Activated T-helper 1 cell treated with anti-CD3 and anti-CD28 coated beads, Interleukin-12 subunit alpha, Interleukin-12 subunit beta, Interleukin-2, Interleukin-4 antibody, amounts not matched to agents 30 ng/mL and 10 ng/mL and 1 ng/mL, durations not matched to agents 14 hours and 24 hours and 36 hours (primary cell): ENCODE results near the gene UBE2I. TPM values are rescaled to one million over a fixed set of nuclear protein-coding genes. Genes with fewer than 3 reads are reported as not detected.
"Not testable (repeated sequence)": the region's sequence is repeated elsewhere in the genome, so short reads cannot be mapped to it uniquely, and the experiment has no call there.

Source experiments
- DNase-seq: peaks from one replicate; pipeline ENCODE4 v3.0.0; 2021; ENCODE audit warnings: low spot score
- H3K27ac Mint-ChIP-seq: one replicate; pipeline ENCODE4 v1.8.0; 2021; ENCODE audit warnings: mild to moderate bottlenecking, mixed read lengths
- H3K27me3 Mint-ChIP-seq: one replicate; pipeline ENCODE4 v1.8.0; 2022; ENCODE audit warnings: mild to moderate bottlenecking, moderate library complexity, mixed read lengths; ENCODE audit not compliant: insufficient read depth
- H3K36me3 Mint-ChIP-seq: one replicate; pipeline ENCODE4 v1.8.0; 2021; ENCODE audit warnings: low read depth, mixed read lengths
- H3K4me1 Mint-ChIP-seq: one replicate; pipeline ENCODE4 v1.8.0; 2021; ENCODE audit warnings: low read depth, mixed read lengths
- H3K4me3 Mint-ChIP-seq: one replicate; pipeline ENCODE4 v1.8.0; 2021; ENCODE audit warnings: mild to moderate bottlenecking, moderate library complexity, mixed read lengths
- H3K9me3 Mint-ChIP-seq: one replicate; pipeline ENCODE4 v1.8.0; 2021; ENCODE audit warnings: mixed read lengths
- intact Hi-C: fragments of 100-400 bp; cut with micrococcal nuclease; formaldehyde crosslinking; loops from one replicate; pipeline ENCODE4 v1.15.1; 2024
- total RNA-seq: library from RNA; stranded (reverse); gene quantifications from 2 replicates; pipeline ENCODE4 v1.2.3, GENCODE V29; 2022

Gene UBE2I
- total RNA-seq, 1 donor from 2014 or later, result 257 TPM

GRCh38 chr16:1292208-1292607 lies 17.2 kb upstream of the UBE2I start:
- H3K4me1 Mint-ChIP-seq, H3K27ac Mint-ChIP-seq, H3K9me3 Mint-ChIP-seq, intact Hi-C loops, H3K36me3 Mint-ChIP-seq, H3K4me3 Mint-ChIP-seq, DNase-seq: not testable (repeated sequence)
- peaks cover 26% of the 10 kb centered on the region for H3K27me3 Mint-ChIP-seq

GRCh38 chr16:1292808-1293207 lies 16.6 kb upstream of the UBE2I start:
- H3K9me3 Mint-ChIP-seq, H3K4me1 Mint-ChIP-seq, H3K36me3 Mint-ChIP-seq, H3K27ac Mint-ChIP-seq, H3K4me3 Mint-ChIP-seq, intact Hi-C loops, DNase-seq: not testable (repeated sequence)
- peaks cover 26% of the 10 kb centered on the region for H3K27me3 Mint-ChIP-seq

GRCh38 chr16:1293921-1294656 lies 15.3 kb upstream of the UBE2I start:
- Mint-ChIP-seq H3K27ac (no peak overlapping the region), H3K4me1 (peaks cover 7% of the 10 kb centered on the region), H3K36me3 (no peaks in the 10 kb centered on the region), H3K27me3 (peaks cover 26% of the 10 kb centered on the region), H3K9me3 (no peaks in the 10 kb centered on the region), H3K4me3 (no peak overlapping the region)
- DNase-seq, result no peak
- intact Hi-C loops, result no loop called here

GRCh38 chr16:1295465-1295864 lies 14.0 kb upstream of the UBE2I start:
- H3K4me3 Mint-ChIP-seq, result no peak overlapping the region
- H3K4me1 Mint-ChIP-seq, result peaks cover 7% of the 10 kb centered on the region
- no peaks in the 10 kb centered on the region for H3K9me3 Mint-ChIP-seq
- DNase-seq, result no peak
- peaks cover 20% of the 10 kb centered on the region for H3K27me3 Mint-ChIP-seq
- no peak overlapping the region for H3K27ac Mint-ChIP-seq
- H3K36me3 Mint-ChIP-seq, result no peaks in the 10 kb centered on the region
- intact Hi-C loops, result no loop called here

GRCh38 chr16:1296688-1297017 lies 12.8 kb upstream of the UBE2I start:
- peaks cover 15% of the 10 kb centered on the region for H3K27me3 Mint-ChIP-seq
- H3K27ac Mint-ChIP-seq, intact Hi-C loops, H3K36me3 Mint-ChIP-seq, H3K4me3 Mint-ChIP-seq, DNase-seq, H3K9me3 Mint-ChIP-seq: not testable (repeated sequence)
- H3K4me1 Mint-ChIP-seq, result peaks cover 11% of the 10 kb centered on the region

- intact Hi-C loops, result no loop called here
- Mint-ChIP-seq H3K36me3 (no peaks in the 10 kb centered on the region), H3K4me3 (no peak overlapping the region), H3K9me3 (no peaks in the 10 kb centered on the region), H3K27me3 (peaks cover 12% of the 10 kb centered on the region), H3K4me1 (peaks cover 15% of the 10 kb centered on the region), H3K27ac (no peak overlapping the region)
- DNase-seq, result no peak
These were observed 12.3 kb upstream of the UBE2I start for GRCh38 chr16:1297018-1297696.

GRCh38 chr16:1298406-1298805 lies 11.0 kb upstream of the UBE2I start:
- no peaks in the 10 kb centered on the region for H3K36me3 Mint-ChIP-seq
- no peak for DNase-seq
- peaks cover 10% of the 10 kb centered on the region for H3K27me3 Mint-ChIP-seq
- peaks cover 15% of the 10 kb centered on the region for H3K4me1 Mint-ChIP-seq
- H3K4me3 Mint-ChIP-seq, result no peak overlapping the region
- H3K9me3 Mint-ChIP-seq, result no peaks in the 10 kb centered on the region
- H3K27ac Mint-ChIP-seq, result no peak overlapping the region
- intact Hi-C loops, result no loop called here

GRCh38 chr16:1299012-1299867 lies 10.2 kb upstream of the UBE2I start:
- Mint-ChIP-seq H3K9me3 (no peaks in the 10 kb centered on the region), H3K27ac (no peak overlapping the region), H3K27me3 (peaks cover 8% of the 10 kb centered on the region), H3K4me1 (peaks cover 21% of the 10 kb centered on the region), H3K4me3 (no peak overlapping the region), H3K36me3 (no peaks in the 10 kb centered on the region)
- intact Hi-C loops, result no loop called here
- DNase-seq, result no peak

GRCh38 chr16:1299868-1300203 lies 9.6 kb upstream of the UBE2I start:
- H3K4me1 Mint-ChIP-seq, result peaks cover 22% of the 10 kb centered on the region
- intact Hi-C loops, result loop anchor here (10.0 kb wide), 1 partner anchor 235 kb away; the partner anchor contains the start of gene TMEM204
- no peak overlapping the region for H3K4me3 Mint-ChIP-seq
- peaks cover 5% of the 10 kb centered on the region for H3K27me3 Mint-ChIP-seq
- no peaks in the 10 kb centered on the region for H3K36me3 Mint-ChIP-seq
- H3K9me3 Mint-ChIP-seq, result no peaks in the 10 kb centered on the region
- no peak overlapping the region for H3K27ac Mint-ChIP-seq
- DNase-seq, result no peak

- H3K4me3 Mint-ChIP-seq, result no peak overlapping the region
- DNase-seq, result peak; percentile 73
- no peaks in the 10 kb centered on the region for H3K9me3 Mint-ChIP-seq
- H3K27ac Mint-ChIP-seq, result no peak overlapping the region
- H3K4me1 Mint-ChIP-seq, result peaks cover 22% of the 10 kb centered on the region
- intact Hi-C loops, result loop anchor here (10.0 kb wide), 1 partner anchor 234 kb away; the partner anchor contains the start of gene TMEM204
- no peaks in the 10 kb centered on the region for H3K36me3 Mint-ChIP-seq
- peaks cover 3% of the 10 kb centered on the region for H3K27me3 Mint-ChIP-seq
These were observed 8.6 kb upstream of the UBE2I start for GRCh38 chr16:1300664-1301476.

GRCh38 chr16:1301562-1301961 lies 7.9 kb upstream of the UBE2I start:
- no peak for DNase-seq
- H3K27me3 Mint-ChIP-seq, result peaks cover 3% of the 10 kb centered on the region
- no peaks in the 10 kb centered on the region for H3K36me3 Mint-ChIP-seq
- intact Hi-C loops, result loop anchor here (10.0 kb wide), 1 partner anchor 233 kb away; the partner anchor contains the start of gene TMEM204
- H3K4me3 Mint-ChIP-seq, result peak overlapping the region; percentile 5
- no peak overlapping the region for H3K27ac Mint-ChIP-seq
- H3K4me1 Mint-ChIP-seq, result peaks cover 22% of the 10 kb centered on the region
- no peaks in the 10 kb centered on the region for H3K9me3 Mint-ChIP-seq

- Mint-ChIP-seq H3K27ac (no peak overlapping the region), H3K36me3 (peaks cover 7% of the 10 kb centered on the region), H3K9me3 (no peaks in the 10 kb centered on the region), H3K4me3 (no peak overlapping the region), H3K27me3 (peaks cover 2% of the 10 kb centered on the region), H3K4me1 (peaks cover 29% of the 10 kb centered on the region)
- no peak for DNase-seq
- intact Hi-C loops, result loop anchor here (10.0 kb wide), 1 partner anchor 229 kb away; the partner anchor contains the start of gene TMEM204
These were observed 3.6 kb upstream of the UBE2I start for GRCh38 chr16:1305823-1306222.
